A673 (cell line): ENCODE results near the gene MAT2A.

ENCODE experiments used
- CTCF ChIP-seq: fragments of 300-800, 200-600 bp; sonication (generic); conservative IDR thresholded peaks from 2 replicates; pipeline ENCODE4 v1.5.1; 2017; ENCODE audit warnings: low read depth, mild to moderate bottlenecking, antibody characterized with exemption, low read length, moderate library complexity, mixed read lengths
- EZH2 ChIP-seq: fragments of 200-600 bp; sonication (generic); IDR thresholded peaks from 2 replicates; pipeline ENCODE4 v1.6.1; 2017; ENCODE audit warnings: borderline replicate concordance, low read depth, mild to moderate bottlenecking, mixed read lengths, antibody characterized with exemption, low read length; ENCODE audit not compliant: poor library complexity, severe bottlenecking

GRCh38 chr2:85590950-85591349 lies 52.0 kb downstream of the MAT2A start:
- TF ChIP-seq CTCF (no peak), EZH2 (no peak)
